Measurements from ENCODE around the gene PTTG1IP2.
A peak's percentile ranks its signal among the peaks of the same experiment; 100 is the strongest.

The PTTG1IP2 gene

GRCh38 chr7:90484706-90485105 is 15.3 kb downstream of the PTTG1IP2 start:
- no peak for DNase-seq

- DNase-seq = no peak
These were observed 16.4 kb downstream of the PTTG1IP2 start for GRCh38 chr7:90485734-90486316.

GRCh38 chr7:90487808-90488207 is 18.4 kb downstream of the PTTG1IP2 start:
- DNase-seq = no peak

GRCh38 chr7:90488220-90488619 is 18.8 kb downstream of the PTTG1IP2 start:
- DNase-seq = no peak

- no peak for DNase-seq
These were observed 22.8 kb downstream of the PTTG1IP2 start for GRCh38 chr7:90492250-90492649.

- no peak for DNase-seq
These were observed 25.8 kb downstream of the PTTG1IP2 start for GRCh38 chr7:90495241-90495640.

GRCh38 chr7:90502539-90502938 is 33.1 kb downstream of the PTTG1IP2 start:
- no peak for DNase-seq

- DNase-seq = no peak
These were observed 33.9 kb downstream of the PTTG1IP2 start for GRCh38 chr7:90503367-90503766.

GRCh38 chr7:90507692-90508091 is 38.3 kb downstream of the PTTG1IP2 start:
- no peak for DNase-seq

- no peak for DNase-seq
These were observed 42.3 kb downstream of the PTTG1IP2 start for GRCh38 chr7:90511776-90512175.

- DNase-seq = no peak
These were observed 43.4 kb downstream of the PTTG1IP2 start for GRCh38 chr7:90512821-90513254.

GRCh38 chr7:90516257-90516656 is 46.8 kb downstream of the PTTG1IP2 start:
- DNase-seq = no peak

GRCh38 chr7:90518630-90519029 is 49.2 kb downstream of the PTTG1IP2 start:
- DNase-seq = no peak

- DNase-seq = no peak
These were observed 51.0 kb downstream of the PTTG1IP2 start for GRCh38 chr7:90520484-90520883.

GRCh38 chr7:90530263-90530662 is 60.8 kb downstream of the PTTG1IP2 start:
- no peak for DNase-seq

GRCh38 chr7:90532231-90532929 is 62.9 kb downstream of the PTTG1IP2 start:
- no peak for DNase-seq

- no peak for DNase-seq
These were observed 67.0 kb downstream of the PTTG1IP2 start for GRCh38 chr7:90536449-90536848.

- no peak for DNase-seq
These were observed 69.0 kb downstream of the PTTG1IP2 start for GRCh38 chr7:90538405-90538804.

GRCh38 chr7:90540406-90540805 is 71.0 kb downstream of the PTTG1IP2 start:
- DNase-seq = no peak

GRCh38 chr7:90551036-90551435 is 81.6 kb downstream of the PTTG1IP2 start:
- DNase-seq = peak; percentile 57

GRCh38 chr7:90552521-90552920 is 83.1 kb downstream of the PTTG1IP2 start:
- no peak for DNase-seq

- no peak for DNase-seq
These were observed 91.3 kb downstream of the PTTG1IP2 start for GRCh38 chr7:90560730-90561129.
